ENCODE data around the gene BOLL. TPM values are rescaled to one million over a fixed set of nuclear protein-coding genes. Genes with fewer than 3 reads are reported as not detected.

The BOLL gene
- total RNA-seq, 1 donor from 2014 or later = not detected

- H3K4me3 ChIP-seq (ENCODE audit: low read depth, low read length) = no peak overlapping the region
- no peaks in the 10 kb centered on the region for H3K36me3 ChIP-seq (ENCODE audit: control insufficient read depth, insufficient read depth, low read length)
- DNase-seq (ENCODE audit: low read depth) = no peak
- TF ChIP-seq, protein P1, sequence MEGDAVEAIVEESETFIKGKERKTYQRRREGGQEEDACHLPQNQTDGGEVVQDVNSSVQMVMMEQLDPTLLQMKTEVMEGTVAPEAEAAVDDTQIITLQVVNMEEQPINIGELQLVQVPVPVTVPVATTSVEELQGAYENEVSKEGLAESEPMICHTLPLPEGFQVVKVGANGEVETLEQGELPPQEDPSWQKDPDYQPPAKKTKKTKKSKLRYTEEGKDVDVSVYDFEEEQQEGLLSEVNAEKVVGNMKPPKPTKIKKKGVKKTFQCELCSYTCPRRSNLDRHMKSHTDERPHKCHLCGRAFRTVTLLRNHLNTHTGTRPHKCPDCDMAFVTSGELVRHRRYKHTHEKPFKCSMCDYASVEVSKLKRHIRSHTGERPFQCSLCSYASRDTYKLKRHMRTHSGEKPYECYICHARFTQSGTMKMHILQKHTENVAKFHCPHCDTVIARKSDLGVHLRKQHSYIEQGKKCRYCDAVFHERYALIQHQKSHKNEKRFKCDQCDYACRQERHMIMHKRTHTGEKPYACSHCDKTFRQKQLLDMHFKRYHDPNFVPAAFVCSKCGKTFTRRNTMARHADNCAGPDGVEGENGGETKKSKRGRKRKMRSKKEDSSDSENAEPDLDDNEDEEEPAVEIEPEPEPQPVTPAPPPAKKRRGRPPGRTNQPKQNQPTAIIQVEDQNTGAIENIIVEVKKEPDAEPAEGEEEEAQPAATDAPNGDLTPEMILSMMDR (IDR thresholded peaks at IDR 0.05; ENCODE audit: insufficient read depth, low read length, poor library complexity, severe bottlenecking) = no peak
- H3K27me3 ChIP-seq (ENCODE audit: control insufficient read depth, insufficient read depth, low read length) = peaks cover 14% of the 10 kb centered on the region
These were observed 23.9 kb upstream of the BOLL start for GRCh38 chr2:197809064-197809463.

DNA sequence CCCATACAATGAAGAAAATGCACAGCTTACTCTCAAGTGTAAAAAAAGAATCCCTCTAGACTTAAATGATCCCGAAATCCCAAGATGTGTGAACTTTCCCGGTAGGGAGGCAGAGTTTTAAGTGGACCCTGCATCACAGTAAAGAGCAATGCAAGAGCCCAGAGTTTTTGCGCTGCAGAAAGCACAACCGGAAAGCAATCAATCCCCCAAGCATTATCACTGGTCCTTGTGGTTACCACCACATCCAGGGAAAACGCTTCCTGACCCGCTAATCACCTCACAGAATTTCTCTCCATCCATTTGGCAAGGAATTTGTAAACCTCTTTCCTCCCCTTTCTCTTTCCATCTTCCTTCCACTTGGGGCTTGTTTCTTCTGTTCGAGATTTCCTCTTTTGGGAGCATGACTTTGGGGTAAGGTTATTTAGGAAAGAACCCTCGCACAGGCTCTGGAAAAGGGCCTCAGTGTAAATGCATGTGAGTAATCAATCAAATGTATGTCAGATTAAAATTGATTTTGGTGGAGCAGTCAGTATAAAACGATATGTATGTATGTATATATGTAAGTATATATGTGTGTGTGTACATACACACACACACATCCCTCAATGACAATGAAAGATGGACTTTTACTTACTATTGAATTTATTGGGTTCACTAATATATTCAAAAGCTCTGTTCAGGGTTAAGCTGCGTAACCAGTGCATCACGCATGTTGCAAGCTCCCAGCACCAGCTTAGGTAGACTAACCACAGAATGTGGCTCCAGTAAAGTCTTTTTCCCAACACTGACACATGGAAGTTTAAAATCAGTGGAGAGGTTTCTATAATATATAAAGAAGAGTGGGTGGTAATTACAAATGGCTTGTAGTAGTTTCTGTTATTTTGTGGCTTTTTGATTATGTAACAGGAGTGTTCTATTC is 20.9 kb upstream of the BOLL start:
- Histone ChIP-seq H3K36me3 (ENCODE audit: control insufficient read depth, insufficient read depth, low read length) (no peaks in the 10 kb centered on the region), H3K4me3 (ENCODE audit: low read depth, low read length) (no peak overlapping the region), H3K27me3 (ENCODE audit: control insufficient read depth, insufficient read depth, low read length) (peaks cover 14% of the 10 kb centered on the region)
- TF ChIP-seq, protein P1 (IDR thresholded peaks at IDR 0.05; ENCODE audit: insufficient read depth, low read length, poor library complexity, severe bottlenecking) = no peak
- no peak for DNase-seq (ENCODE audit: low read depth)

GRCh38 chr2:197804758-197805714 is 19.9 kb upstream of the BOLL start:
- Histone ChIP-seq H3K27me3 (ENCODE audit: control insufficient read depth, insufficient read depth, low read length) (peaks cover 15% of the 10 kb centered on the region), H3K36me3 (ENCODE audit: control insufficient read depth, insufficient read depth, low read length) (no peaks in the 10 kb centered on the region), H3K4me3 (ENCODE audit: low read depth, low read length) (peak overlapping the region; percentile 54)
- DNase-seq (ENCODE audit: low read depth) = no peak
- TF ChIP-seq, protein P1 (IDR thresholded peaks at IDR 0.05; ENCODE audit: insufficient read depth, low read length, poor library complexity, severe bottlenecking) = no peak

- no peaks in the 10 kb centered on the region for H3K36me3 ChIP-seq (ENCODE audit: control insufficient read depth, insufficient read depth, low read length)
- H3K4me3 ChIP-seq (ENCODE audit: low read depth, low read length) = peak within 1 kb of the TSS; percentile 54
- peaks cover 15% of the 10 kb centered on the region for H3K27me3 ChIP-seq (ENCODE audit: control insufficient read depth, insufficient read depth, low read length)
- peak; percentile 72 for DNase-seq (ENCODE audit: low read depth)
- TF ChIP-seq, protein P1 (IDR thresholded peaks at IDR 0.05; ENCODE audit: insufficient read depth, low read length, poor library complexity, severe bottlenecking) = no peak
These were observed 19.1 kb upstream of the BOLL start, which contains the start of gene PLCL1 for GRCh38 chr2:197804049-197804757. PLCL1 (plus strand) TSS chr2:197804593.

DNA sequence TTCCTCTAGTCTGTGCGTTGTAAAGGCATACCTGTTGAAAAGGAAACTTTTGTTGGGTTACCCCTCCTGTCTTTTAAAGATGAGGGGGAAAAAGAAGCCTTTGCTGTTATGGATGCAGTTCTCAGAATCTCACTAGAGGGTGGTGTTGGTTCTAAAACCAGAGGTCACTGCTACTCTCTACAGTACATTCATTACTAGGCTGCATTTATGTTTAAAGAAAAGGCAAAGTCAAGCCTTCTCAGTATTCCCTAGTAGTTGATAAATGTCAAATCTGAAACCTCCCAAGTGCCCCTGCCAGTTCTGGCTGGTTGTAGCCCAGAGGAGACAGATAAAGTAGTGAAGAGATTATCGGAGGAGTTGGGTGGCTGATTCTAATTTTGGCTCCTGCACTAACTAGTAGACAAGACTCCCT is 17.9 kb upstream of the BOLL start:
- DNase-seq (ENCODE audit: low read depth) = no peak
- no peaks in the 10 kb centered on the region for H3K36me3 ChIP-seq (ENCODE audit: control insufficient read depth, insufficient read depth, low read length)
- no peak overlapping the region for H3K4me3 ChIP-seq (ENCODE audit: low read depth, low read length)
- TF ChIP-seq, protein P1 (IDR thresholded peaks at IDR 0.05; ENCODE audit: insufficient read depth, low read length, poor library complexity, severe bottlenecking) = peak; percentile 82
- H3K27me3 ChIP-seq (ENCODE audit: control insufficient read depth, insufficient read depth, low read length) = peaks cover 15% of the 10 kb centered on the region

All from kidney epithelial cell (primary cell).